WTC11 (cell line): ENCODE measurements around the gene CABP2. TPM values are rescaled to one million over a fixed set of nuclear protein-coding genes. Genes with fewer than 3 reads are reported as not detected.
A peak's percentile ranks its signal among the peaks of the same experiment; 100 is the strongest.
"Not testable (repeated sequence)": the region's sequence is repeated elsewhere in the genome, so short reads cannot be mapped to it uniquely, and the experiment has no call there.

ENCODE experiments used
- ATAC-seq: fragments of 200-7000 bp; cut with Tn5 transposase; 2 replicates; pipeline ENCODE4 v1.10.0; 2021; ENCODE audit warnings: mild to moderate bottlenecking, moderate library complexity
- CTCF ChIA-PET: fragments of 300-600 bp; sonication (Branson Sonifier 250); formaldehyde crosslinking; loops from one replicate; lab custom pipeline; 2021; ENCODE audit warnings: antibody characterized with exemption; lab: Charles Lee
- POLR2A ChIA-PET: fragments of 350-600 bp; sonication (Branson Sonifier 250); formaldehyde crosslinking; loops from one replicate; lab custom pipeline; 2021; ENCODE audit warnings: antibody characterized with exemption; lab: Charles Lee
- DNase-seq: peaks from one replicate; pipeline ENCODE4 v3.0.0; 2021; ENCODE audit warnings: low spot score
- H3K27ac Mint-ChIP-seq: 2 replicates; pipeline ENCODE4 v1.8.0; 2021; ENCODE audit warnings: mixed read lengths
- H3K27me3 Mint-ChIP-seq: 2 replicates; pipeline ENCODE4 v1.8.0; 2021; ENCODE audit warnings: low read depth, mild to moderate bottlenecking, moderate library complexity, mixed read lengths
- H3K36me3 Mint-ChIP-seq: 2 replicates; pipeline ENCODE4 v1.8.0; 2021; ENCODE audit warnings: mixed read lengths
- H3K4me1 Mint-ChIP-seq: 2 replicates; pipeline ENCODE4 v1.8.0; 2022; ENCODE audit warnings: mixed read lengths
- H3K4me3 Mint-ChIP-seq: 2 replicates; pipeline ENCODE4 v1.8.0; 2021; ENCODE audit warnings: mild to moderate bottlenecking, moderate library complexity, mixed read lengths
- H3K9me3 Mint-ChIP-seq: 2 replicates; pipeline ENCODE4 v1.8.0; 2021; ENCODE audit warnings: mixed read lengths
- ARID4B ChIP-seq: sonication (generic); formaldehyde crosslinking; IDR thresholded peaks from 2 replicates; pipeline ENCODE4 v1.8.0; 2023; ENCODE audit warnings: missing genetic modification reagents, mild to moderate bottlenecking, borderline replicate concordance
- ATF1 ChIP-seq: sonication (generic); formaldehyde crosslinking; IDR thresholded peaks from 2 replicates; pipeline ENCODE4 v1.8.1; 2023; ENCODE audit warnings: mild to moderate bottlenecking, moderate library complexity, missing genetic modification reagents
- CREB1 ChIP-seq: sonication (generic); formaldehyde crosslinking; IDR thresholded peaks from 2 replicates; pipeline ENCODE4 v1.8.0; 2023; ENCODE audit warnings: mild to moderate bottlenecking, missing genetic modification reagents
- E2F1 ChIP-seq: sonication (generic); formaldehyde crosslinking; IDR thresholded peaks from 2 replicates; pipeline ENCODE4 v1.8.0; 2022; ENCODE audit warnings: mild to moderate bottlenecking, missing genetic modification reagents
- E2F4 ChIP-seq: sonication (generic); formaldehyde crosslinking; IDR thresholded peaks from 2 replicates; pipeline ENCODE4 v1.8.1; 2022; ENCODE audit warnings: low read depth, mild to moderate bottlenecking, moderate library complexity, missing genetic modification reagents, borderline replicate concordance
- ETV6 ChIP-seq: sonication (generic); formaldehyde crosslinking; IDR thresholded peaks from 2 replicates; pipeline ENCODE4 v1.8.1; 2022; ENCODE audit warnings: mild to moderate bottlenecking, missing genetic modification reagents
- IRF2 ChIP-seq: sonication (generic); formaldehyde crosslinking; IDR thresholded peaks from 2 replicates; pipeline ENCODE4 v1.8.0; 2022; ENCODE audit warnings: low read depth, missing genetic modification reagents, borderline replicate concordance
- NFATC4 ChIP-seq: fragments of 250-450 bp; sonication (Bioruptor Pico); IDR thresholded peaks from 2 replicates; pipeline ENCODE4 v1.9.0; 2021; ENCODE audit warnings: mild to moderate bottlenecking
- NFYB ChIP-seq: sonication (generic); formaldehyde crosslinking; conservative IDR thresholded peaks from 2 replicates; pipeline ENCODE4 v1.8.0; 2022; ENCODE audit warnings: low read depth, missing genetic modification reagents
- NR1H2 ChIP-seq: sonication (generic); formaldehyde crosslinking; IDR thresholded peaks from 2 replicates; pipeline ENCODE4 v1.9.0; 2021; ENCODE audit warnings: mild to moderate bottlenecking, moderate library complexity, missing genetic modification reagents
- SMAD3 ChIP-seq: sonication (generic); formaldehyde crosslinking; IDR thresholded peaks from 2 replicates; pipeline ENCODE4 v1.8.0; 2022; ENCODE audit warnings: missing genetic modification reagents, mild to moderate bottlenecking, borderline replicate concordance
- TCF7 ChIP-seq: sonication (generic); formaldehyde crosslinking; IDR thresholded peaks from 2 replicates; pipeline ENCODE4 v1.8.0; 2022; ENCODE audit warnings: mild to moderate bottlenecking, low read depth, missing genetic modification reagents, moderate library complexity
- ZNF121 ChIP-seq: sonication (generic); formaldehyde crosslinking; IDR thresholded peaks from 2 replicates; pipeline ENCODE4 v1.8.0; 2023; ENCODE audit warnings: missing genetic modification reagents
- ZNF423 ChIP-seq: fragments of 250-450 bp; sonication (Bioruptor Pico); IDR thresholded peaks from 2 replicates; pipeline ENCODE4 v2.1.2; 2022; ENCODE audit warnings: mild to moderate bottlenecking, moderate library complexity
- total RNA-seq: library from RNA; stranded (reverse); gene quantifications from 3 replicates; pipeline ENCODE4 v1.2.3, GENCODE V29; 2021
- TF ChIP-seq, protein P1 (sequence below): fragments of 250-450 bp; sonication (Bioruptor Pico); conservative IDR thresholded peaks from 2 replicates; pipeline ENCODE4 v1.9.0; 2021; ENCODE audit warnings: mild to moderate bottlenecking
- TF ChIP-seq, protein P2 (sequence below): fragments of 250-450 bp; sonication (Bioruptor Pico); IDR thresholded peaks from 2 replicates; pipeline ENCODE4 v1.9.0; 2021; ENCODE audit warnings: moderate library complexity, mild to moderate bottlenecking, inconsistent platforms, borderline replicate concordance
- TF ChIP-seq, protein P3 (sequence below): sonication (generic); formaldehyde crosslinking; conservative IDR thresholded peaks from 2 replicates; pipeline ENCODE4 v1.8.1; 2023; ENCODE audit warnings: mild to moderate bottlenecking, low read depth, missing genetic modification reagents, moderate library complexity

Gene CABP2
- total RNA-seq, 1 experiment from 2014 or later: not detected

DNA sequence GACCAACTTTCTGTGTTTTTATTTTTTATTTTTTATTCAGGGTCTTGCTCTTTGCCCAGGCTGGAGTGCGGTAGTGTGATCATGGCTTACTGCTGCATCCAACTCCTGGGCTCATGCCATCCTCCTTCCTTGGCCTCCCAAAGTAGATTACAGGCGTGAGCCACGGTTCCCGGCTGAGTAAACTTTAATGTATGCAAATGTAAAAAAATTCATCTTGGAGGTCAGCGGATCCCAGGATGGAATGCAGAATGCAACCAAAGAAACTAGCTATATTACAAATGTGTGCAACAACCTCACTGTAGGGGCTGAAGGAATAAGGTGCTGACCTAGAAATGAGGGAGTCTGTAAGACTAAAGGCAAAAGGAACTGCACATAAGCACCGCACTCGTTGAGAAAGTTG is 9.1 kb downstream of the CABP2 start (continued):
- TF ChIP-seq, protein P1, sequence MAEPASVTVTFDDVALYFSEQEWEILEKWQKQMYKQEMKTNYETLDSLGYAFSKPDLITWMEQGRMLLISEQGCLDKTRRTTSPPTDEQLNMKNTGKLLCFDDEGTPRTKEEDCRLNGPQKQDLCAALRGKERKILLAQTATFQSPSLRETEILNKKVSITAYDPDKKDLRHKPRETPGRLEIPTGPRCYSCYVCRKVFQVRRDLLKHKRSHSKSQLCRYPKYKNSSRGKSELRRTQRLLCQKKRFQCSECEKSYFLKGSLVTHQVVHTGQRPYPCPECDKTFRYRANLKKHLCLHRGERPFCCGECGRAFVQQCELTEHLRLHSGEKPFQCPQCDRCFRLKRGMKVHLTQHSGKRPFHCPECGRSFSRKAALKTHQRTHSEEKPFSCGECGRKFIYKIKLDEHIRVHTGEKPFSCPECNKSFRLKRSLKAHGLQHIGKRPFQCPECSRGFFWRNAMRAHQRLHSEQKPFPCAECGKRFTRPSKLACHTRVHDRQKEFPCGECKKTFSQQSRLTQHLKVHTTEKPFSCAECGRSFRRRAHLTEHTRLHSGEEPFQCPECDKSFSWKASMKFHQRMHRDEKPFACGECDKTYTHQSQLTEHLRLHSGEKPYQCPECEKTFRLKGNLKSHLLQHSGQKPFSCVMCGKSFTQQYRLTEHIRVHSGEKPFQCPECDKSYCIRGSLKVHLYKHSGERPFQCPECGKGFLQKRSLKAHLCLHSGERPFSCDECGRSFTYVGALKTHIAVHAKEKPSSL: no peak
- no peak for TF ChIP-seq ARID4B (CRISPR knock-in tag)

- not testable (repeated sequence) for DNase-seq, H3K36me3 Mint-ChIP-seq
- peak; percentile 12; the same call in 1 of the 2 replicates for TF ChIP-seq ZNF121 (CRISPR knock-in tag)
- TF ChIP-seq, all 79 proteins: peak for 1; not testable (repeated sequence) for 78
- H3K4me3 Mint-ChIP-seq, POLR2A ChIA-PET, CTCF ChIA-PET, ATAC-seq, H3K9me3 Mint-ChIP-seq, H3K27ac Mint-ChIP-seq: not testable (repeated sequence)
- peaks cover 26% of the 10 kb centered on the region for H3K27me3 Mint-ChIP-seq
- H3K4me1 Mint-ChIP-seq: peaks cover 16% of the 10 kb centered on the region
Measured at GRCh38 chr11:67511558-67511957, 11.7 kb downstream of the CABP2 start.

DNA sequence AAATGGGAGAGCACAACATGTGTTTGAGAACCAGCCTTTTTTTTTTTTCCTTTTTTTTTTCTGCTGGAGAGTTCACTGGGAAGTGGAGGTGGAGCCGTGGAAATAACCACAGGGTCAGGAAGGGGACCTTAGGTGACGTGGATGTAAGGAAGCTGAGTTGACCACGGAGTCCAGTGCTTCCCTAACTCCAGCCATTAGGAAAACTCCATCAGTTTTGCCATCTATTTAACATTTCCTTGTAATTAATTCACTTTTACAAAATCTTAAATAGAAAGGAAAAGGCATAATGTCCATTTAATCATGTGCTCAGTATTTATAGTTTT is 13.3 kb downstream of the CABP2 start:
- Mint-ChIP-seq H3K4me3 (peak overlapping the region; percentile 83), H3K27ac (no peak overlapping the region), H3K27me3 (peaks cover 24% of the 10 kb centered on the region), H3K36me3 (peaks cover 2% of the 10 kb centered on the region; the same call in 1 of the 2 replicates), H3K4me1 (peaks cover 26% of the 10 kb centered on the region), H3K9me3 (no peaks in the 10 kb centered on the region)
- ATAC-seq: no peak
- ChIA-PET POLR2A (no interaction called here), CTCF (no interaction called here)
- no peak for TF ChIP-seq ETV6
- no peak for TF ChIP-seq TCF7 (CRISPR knock-in tag)
- no peak for TF ChIP-seq NR1H2 (CRISPR knock-in tag)
- TF ChIP-seq ATF1: no peak
- TF ChIP-seq E2F4 (CRISPR knock-in tag): no peak
- no peak for TF ChIP-seq IRF2 (CRISPR knock-in tag)
- no peak for TF ChIP-seq NFYB (CRISPR knock-in tag)
- TF ChIP-seq, protein P2, sequence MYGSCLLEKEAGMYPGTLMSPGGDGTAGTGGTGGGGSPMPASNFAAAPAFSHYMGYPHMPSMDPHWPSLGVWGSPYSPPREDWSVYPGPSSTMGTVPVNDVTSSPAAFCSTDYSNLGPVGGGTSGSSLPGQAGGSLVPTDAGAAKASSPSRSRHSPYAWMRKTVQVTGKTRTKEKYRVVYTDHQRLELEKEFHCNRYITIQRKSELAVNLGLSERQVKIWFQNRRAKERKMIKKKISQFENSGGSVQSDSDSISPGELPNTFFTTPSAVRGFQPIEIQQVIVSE: no peak
- no peak for TF ChIP-seq CREB1 (CRISPR knock-in tag)
- no peak for TF ChIP-seq ZNF423
- no peak for TF ChIP-seq SMAD3 (CRISPR knock-in tag)
- TF ChIP-seq, protein P3, sequence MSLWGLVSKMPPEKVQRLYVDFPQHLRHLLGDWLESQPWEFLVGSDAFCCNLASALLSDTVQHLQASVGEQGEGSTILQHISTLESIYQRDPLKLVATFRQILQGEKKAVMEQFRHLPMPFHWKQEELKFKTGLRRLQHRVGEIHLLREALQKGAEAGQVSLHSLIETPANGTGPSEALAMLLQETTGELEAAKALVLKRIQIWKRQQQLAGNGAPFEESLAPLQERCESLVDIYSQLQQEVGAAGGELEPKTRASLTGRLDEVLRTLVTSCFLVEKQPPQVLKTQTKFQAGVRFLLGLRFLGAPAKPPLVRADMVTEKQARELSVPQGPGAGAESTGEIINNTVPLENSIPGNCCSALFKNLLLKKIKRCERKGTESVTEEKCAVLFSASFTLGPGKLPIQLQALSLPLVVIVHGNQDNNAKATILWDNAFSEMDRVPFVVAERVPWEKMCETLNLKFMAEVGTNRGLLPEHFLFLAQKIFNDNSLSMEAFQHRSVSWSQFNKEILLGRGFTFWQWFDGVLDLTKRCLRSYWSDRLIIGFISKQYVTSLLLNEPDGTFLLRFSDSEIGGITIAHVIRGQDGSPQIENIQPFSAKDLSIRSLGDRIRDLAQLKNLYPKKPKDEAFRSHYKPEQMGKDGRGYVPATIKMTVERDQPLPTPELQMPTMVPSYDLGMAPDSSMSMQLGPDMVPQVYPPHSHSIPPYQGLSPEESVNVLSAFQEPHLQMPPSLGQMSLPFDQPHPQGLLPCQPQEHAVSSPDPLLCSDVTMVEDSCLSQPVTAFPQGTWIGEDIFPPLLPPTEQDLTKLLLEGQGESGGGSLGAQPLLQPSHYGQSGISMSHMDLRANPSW (CRISPR knock-in tag): no peak
- TF ChIP-seq E2F1 (CRISPR knock-in tag): no peak
- no peak for TF ChIP-seq NFATC4
- no peak for DNase-seq
